Suprapubic skin (tissue), 4 donors: ENCODE measurements around the gene BTBD7.

ENCODE experiments used
- CTCF ChIP-seq, 2 donors: fragments of 200-600 bp in 1 of 2; fragments of 450-650 bp in 1 of 2; sonication (generic) in 1 of 2; IDR thresholded peaks; one replicate each; pipeline ENCODE4 v1.5.1; 2016 to 2019; ENCODE audit warnings: antibody characterized with exemption in 2 of 2, mild to moderate bottlenecking in 1 of 2, moderate library complexity in 1 of 2
- EP300 ChIP-seq: sonication (generic); formaldehyde crosslinking; IDR thresholded peaks from one replicate; pipeline ENCODE4 v1.6.1; 2017; ENCODE audit warnings: antibody characterized with exemption
- POLR2A ChIP-seq, 2 donors: fragments of 450-650 bp; IDR thresholded peaks; one replicate each; pipeline ENCODE4 v1.6.1; 2017; ENCODE audit warnings: antibody characterized with exemption in 2 of 2, mild to moderate bottlenecking in 2 of 2, moderate library complexity in 2 of 2
- POLR2AphosphoS5 ChIP-seq, 3 donors: sonication (generic); formaldehyde crosslinking; IDR thresholded peaks; one replicate each; pipeline ENCODE4 v1.6.1; 2017; ENCODE audit warnings: antibody characterized with exemption in 3 of 3

- TF ChIP-seq POLR2A (IDR thresholded peaks at IDR 0.05) (no peak), CTCF (IDR thresholded peaks at IDR 0.05) (no peak), POLR2AphosphoS5 (IDR thresholded peaks at IDR 0.05) (no peak), EP300 (no peak)
These were observed 83.6 kb downstream of the BTBD7 start for GRCh38 chr14:93249128-93249831.
